MCF 10A (cell line): ENCODE results near the gene ANKMY1. TPM values are rescaled to one million over a fixed set of nuclear protein-coding genes. Genes with fewer than 3 reads are reported as not detected.

Experiments used
- BruUV-seq: library from RNA; stranded (reverse); fragments of 400-500 nt; replicated peaks from 2 replicates; lab custom pipeline; 2021; lab: Mats Ljungman, UMichigan
- CTCF ChIA-PET: fragments of 300-600 bp; sonication (Branson Sonifier 250); formaldehyde crosslinking; extraction: SDS; loops from one replicate; lab custom pipeline; 2021; ENCODE audit warnings: antibody characterized with exemption, inconsistent platforms; lab: Yijun Ruan, JAX
- POLR2A ChIA-PET: fragments of 300-600, 350-650 bp; sonication (Branson Sonifier 250); formaldehyde crosslinking; extraction: SDS; loops from one replicate; lab custom pipeline; 2020; ENCODE audit warnings: antibody characterized with exemption, inconsistent platforms; lab: Yijun Ruan, JAX
- DNase-seq: peaks from one replicate; pipeline ENCODE4 v3.0.0-alpha.2; 2018; ENCODE audit not compliant: unreplicated experiment
- H3K27ac Mint-ChIP-seq: one replicate; pipeline ENCODE4 v1.8.0; 2022; ENCODE audit warnings: mild to moderate bottlenecking, low read depth, mixed read lengths; ENCODE audit not compliant: unreplicated experiment
- H3K27me3 Mint-ChIP-seq: one replicate; pipeline ENCODE4 v1.8.0; 2022; ENCODE audit warnings: mixed read lengths; ENCODE audit not compliant: insufficient read depth, unreplicated experiment
- H3K36me3 Mint-ChIP-seq: one replicate; pipeline ENCODE4 v1.8.0; 2022; ENCODE audit warnings: mild to moderate bottlenecking, moderate library complexity, mixed read lengths; ENCODE audit not compliant: insufficient read depth, unreplicated experiment
- H3K4me1 Mint-ChIP-seq: one replicate; pipeline ENCODE4 v1.8.0; 2022; ENCODE audit warnings: mixed read lengths; ENCODE audit not compliant: insufficient read depth, unreplicated experiment
- H3K4me3 Mint-ChIP-seq: one replicate; pipeline ENCODE4 v1.8.0; 2022; ENCODE audit warnings: mild to moderate bottlenecking, moderate library complexity, mixed read lengths; ENCODE audit not compliant: unreplicated experiment
- H3K9me3 Mint-ChIP-seq: one replicate; pipeline ENCODE4 v1.8.0; 2022; ENCODE audit warnings: mixed read lengths; ENCODE audit not compliant: unreplicated experiment
- intact Hi-C: fragments of 100-400 bp; cut with micrococcal nuclease; formaldehyde crosslinking; loops from 2 replicates; pipeline ENCODE4 v1.14.1; 2022
- total RNA-seq: library from RNA; stranded (reverse); gene quantifications from 2 replicates; pipeline ENCODE4 v1.2.3, GENCODE V29; 2022
- TF ChIP-seq, protein P1 (sequence below): fragments of 200-600 bp; IDR thresholded peaks from one replicate; pipeline ENCODE4 v1.8.0; 2022; ENCODE audit warnings: antibody characterized with exemption, mild to moderate bottlenecking; ENCODE audit not compliant: unreplicated experiment

ANKMY1 gene
- total RNA-seq, 1 experiment from 2014 or later = 22.2 TPM

DNA sequence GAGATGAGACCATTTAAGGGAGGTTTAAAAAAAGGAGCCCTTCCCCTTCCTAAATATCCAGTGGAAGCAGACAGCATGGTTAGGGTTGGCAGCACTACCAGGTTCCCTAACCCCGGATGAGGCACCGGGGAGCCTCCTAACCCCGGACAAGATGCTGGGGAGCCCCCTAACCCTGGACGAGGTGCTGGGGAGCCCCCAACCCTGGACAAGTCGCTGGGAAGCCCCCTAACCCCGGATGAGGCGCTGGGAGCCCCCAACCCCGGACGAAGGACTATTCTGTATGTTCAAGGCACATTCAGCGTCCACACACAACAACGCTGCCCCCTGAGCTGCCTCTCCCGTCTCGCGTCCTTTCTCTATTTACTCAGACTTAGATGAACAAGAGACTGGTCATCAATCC, 51.9 kb downstream of the ANKMY1 start:
- Mint-ChIP-seq H3K36me3 (peaks cover 19% of the 10 kb centered on the region), H3K4me3 (no peak overlapping the region), H3K4me1 (no peaks in the 10 kb centered on the region), H3K27me3 (no peaks in the 10 kb centered on the region), H3K9me3 (no peaks in the 10 kb centered on the region), H3K27ac (no peak overlapping the region)
- BruUV-seq = no TSS peak
- ChIA-PET CTCF (no interaction called here), POLR2A (no interaction called here)
- intact Hi-C loops = no loop called here
- DNase-seq = no peak
- TF ChIP-seq, protein P1, sequence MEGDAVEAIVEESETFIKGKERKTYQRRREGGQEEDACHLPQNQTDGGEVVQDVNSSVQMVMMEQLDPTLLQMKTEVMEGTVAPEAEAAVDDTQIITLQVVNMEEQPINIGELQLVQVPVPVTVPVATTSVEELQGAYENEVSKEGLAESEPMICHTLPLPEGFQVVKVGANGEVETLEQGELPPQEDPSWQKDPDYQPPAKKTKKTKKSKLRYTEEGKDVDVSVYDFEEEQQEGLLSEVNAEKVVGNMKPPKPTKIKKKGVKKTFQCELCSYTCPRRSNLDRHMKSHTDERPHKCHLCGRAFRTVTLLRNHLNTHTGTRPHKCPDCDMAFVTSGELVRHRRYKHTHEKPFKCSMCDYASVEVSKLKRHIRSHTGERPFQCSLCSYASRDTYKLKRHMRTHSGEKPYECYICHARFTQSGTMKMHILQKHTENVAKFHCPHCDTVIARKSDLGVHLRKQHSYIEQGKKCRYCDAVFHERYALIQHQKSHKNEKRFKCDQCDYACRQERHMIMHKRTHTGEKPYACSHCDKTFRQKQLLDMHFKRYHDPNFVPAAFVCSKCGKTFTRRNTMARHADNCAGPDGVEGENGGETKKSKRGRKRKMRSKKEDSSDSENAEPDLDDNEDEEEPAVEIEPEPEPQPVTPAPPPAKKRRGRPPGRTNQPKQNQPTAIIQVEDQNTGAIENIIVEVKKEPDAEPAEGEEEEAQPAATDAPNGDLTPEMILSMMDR = no peak

- no peaks in the 10 kb centered on the region for H3K9me3 Mint-ChIP-seq
- H3K4me3 Mint-ChIP-seq = no peak overlapping the region
- no peak for DNase-seq
- intact Hi-C loops = no loop called here
- ChIA-PET CTCF (no interaction called here), POLR2A (no interaction called here)
- TF ChIP-seq, protein P1 = no peak
- peaks cover 11% of the 10 kb centered on the region for H3K36me3 Mint-ChIP-seq
- BruUV-seq = no TSS peak
- H3K27me3 Mint-ChIP-seq = no peaks in the 10 kb centered on the region
- H3K27ac Mint-ChIP-seq = no peak overlapping the region
- H3K4me1 Mint-ChIP-seq = peaks cover 5% of the 10 kb centered on the region
Measured at GRCh38 chr2:240503848-240504247, 53.9 kb downstream of the ANKMY1 start.

DNA sequence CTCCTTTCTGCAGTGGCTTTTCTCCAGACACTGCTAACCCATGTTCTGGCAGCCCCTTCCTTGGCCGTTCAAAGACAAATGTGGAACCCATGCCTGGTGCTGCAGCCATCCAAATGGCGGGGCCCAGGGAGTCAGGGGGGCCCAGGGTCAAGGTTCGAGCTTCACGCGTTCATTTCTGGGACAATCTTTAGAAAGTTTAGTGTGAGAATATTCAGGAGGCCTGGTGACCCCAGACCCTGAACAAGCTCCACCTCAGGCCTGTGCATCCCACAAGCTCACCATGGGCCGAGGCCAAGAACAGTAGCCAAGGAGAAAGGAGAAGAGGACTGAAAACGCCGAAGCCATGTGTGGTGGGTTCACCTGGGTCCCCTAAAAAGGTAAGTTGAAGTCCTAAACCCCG, 54.4 kb downstream of the ANKMY1 start:
- intact Hi-C loops = no loop called here
- POLR2A ChIA-PET = interaction anchor here (0.8 kb wide), 1 partner anchor 9 kb away, joined by 4 read pairs; no protein-coding TSS in a partner anchor
- TF ChIP-seq, protein P1 = no peak
- H3K27me3 Mint-ChIP-seq = no peaks in the 10 kb centered on the region
- H3K36me3 Mint-ChIP-seq = peaks cover 11% of the 10 kb centered on the region
- H3K27ac Mint-ChIP-seq = no peak overlapping the region
- H3K4me1 Mint-ChIP-seq = peaks cover 6% of the 10 kb centered on the region
- BruUV-seq = no TSS peak
- no peaks in the 10 kb centered on the region for H3K9me3 Mint-ChIP-seq
- no peak overlapping the region for H3K4me3 Mint-ChIP-seq
- CTCF ChIA-PET = no interaction called here
- DNase-seq = no peak

DNA sequence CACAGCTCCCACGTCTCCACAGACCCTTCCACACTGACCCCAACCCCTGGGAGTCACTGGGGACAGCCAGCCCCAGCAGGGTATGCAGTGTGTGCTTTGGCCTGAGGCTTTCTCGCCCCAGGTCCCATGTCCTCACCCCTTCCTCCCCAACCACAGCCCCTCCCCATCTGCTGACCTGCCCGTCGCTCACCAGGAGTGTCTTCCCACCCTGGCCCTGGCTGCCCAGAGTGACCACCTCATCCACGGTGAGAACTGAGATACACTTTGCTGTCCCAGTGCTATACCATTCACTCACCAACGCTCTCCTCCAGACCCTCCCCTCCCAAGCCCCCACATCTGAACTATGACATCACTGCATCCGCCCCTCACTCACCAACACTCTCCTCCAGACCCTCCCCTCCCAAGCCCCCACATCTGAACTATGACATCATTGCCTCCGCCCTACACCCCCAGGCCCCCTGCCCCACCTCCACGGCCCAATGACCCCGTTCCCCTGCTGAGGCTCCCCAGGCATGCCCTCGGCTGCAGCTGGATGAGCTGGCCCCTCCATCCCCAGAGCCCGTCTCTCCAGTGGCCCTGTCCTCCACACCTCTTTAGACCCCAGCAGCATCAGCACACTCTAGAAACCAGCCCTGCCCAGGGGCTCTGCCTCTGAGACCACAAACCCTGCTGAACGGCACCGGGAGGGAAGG, 55.2 kb downstream of the ANKMY1 start:
- TF ChIP-seq, protein P1 = no peak
- no peak for DNase-seq
- H3K27me3 Mint-ChIP-seq = no peaks in the 10 kb centered on the region
- BruUV-seq = no TSS peak
- peaks cover 11% of the 10 kb centered on the region for H3K36me3 Mint-ChIP-seq
- no peak overlapping the region for H3K4me3 Mint-ChIP-seq
- H3K9me3 Mint-ChIP-seq = no peaks in the 10 kb centered on the region
- ChIA-PET CTCF (no interaction called here), POLR2A (interaction anchor here (0.8 kb wide), 1 partner anchor 8 kb away, joined by 4 read pairs; no protein-coding TSS in a partner anchor)
- no peak overlapping the region for H3K27ac Mint-ChIP-seq
- H3K4me1 Mint-ChIP-seq = peaks cover 6% of the 10 kb centered on the region
- intact Hi-C loops = no loop called here
